RPMI8226 (cell line): ENCODE results near the gene ZNF431.
"Not testable (repeated sequence)": the region's sequence is repeated elsewhere in the genome, so short reads cannot be mapped to it uniquely, and the experiment has no call there.

Experiments used
- DNase-seq: peaks from one replicate; pipeline ENCODE4 v3.0.0-alpha.2; 2015

The ZNF431 gene

GRCh38 chr19:21141787-21142464 is at the start of gene ZNF431:
Gene ZNF431 (plus strand): TSS chr19:21142040. CDS start chr19:21142184, 144 bp downstream.
- DNase-seq: peak; percentile 94

- no peak for DNase-seq
These were observed 49.7 kb upstream of the ZNF431 start for GRCh38 chr19:21092109-21092508.

- DNase-seq: no peak
These were observed 47.4 kb upstream of the ZNF431 start for GRCh38 chr19:21094347-21095025.

- DNase-seq: no peak
These were observed 43.5 kb upstream of the ZNF431 start for GRCh38 chr19:21098291-21098690.

- no peak for DNase-seq
These were observed 40.2 kb upstream of the ZNF431 start for GRCh38 chr19:21101521-21102242.

GRCh38 chr19:21109116-21109515 is 32.7 kb upstream of the ZNF431 start:
- DNase-seq: no peak

GRCh38 chr19:21110183-21110582 is 31.7 kb upstream of the ZNF431 start:
- no peak for DNase-seq

- DNase-seq: no peak
These were observed 26.4 kb upstream of the ZNF431 start for GRCh38 chr19:21115430-21115829.

GRCh38 chr19:21117041-21117907 is 24.6 kb upstream of the ZNF431 start:
- no peak for DNase-seq

GRCh38 chr19:21126078-21126477 is 15.8 kb upstream of the ZNF431 start:
- no peak for DNase-seq

- DNase-seq: no peak
These were observed 14.8 kb upstream of the ZNF431 start for GRCh38 chr19:21127001-21127400.

- no peak for DNase-seq
These were observed 13.9 kb upstream of the ZNF431 start for GRCh38 chr19:21127898-21128297.

- DNase-seq: no peak
These were observed 12.7 kb upstream of the ZNF431 start for GRCh38 chr19:21128901-21129698.

- no peak for DNase-seq
These were observed 11.6 kb upstream of the ZNF431 start for GRCh38 chr19:21130097-21130775.

- DNase-seq: no peak
These were observed 8.2 kb upstream of the ZNF431 start for GRCh38 chr19:21133633-21134032.

GRCh38 chr19:21134934-21135366 is 6.9 kb upstream of the ZNF431 start:
- no peak for DNase-seq

GRCh38 chr19:21135433-21135832 is 6.4 kb upstream of the ZNF431 start:
- DNase-seq: no peak

- DNase-seq: no peak
These were observed 3.7 kb upstream of the ZNF431 start for GRCh38 chr19:21138130-21138529.

GRCh38 chr19:21141006-21141405 is 834 bp upstream of the ZNF431 start:
- DNase-seq: not testable (repeated sequence)

GRCh38 chr19:21143428-21143827 is 1.6 kb downstream of the ZNF431 start:
- no peak for DNase-seq

- DNase-seq: no peak
These were observed 2.0 kb downstream of the ZNF431 start for GRCh38 chr19:21143854-21144253.
